Common myeloid progenitor, CD34-positive (primary cell): Measurements from ENCODE around the gene PPP1R16B.

ENCODE experiments used
- CTCF ChIA-PET: fragments of 350-600 bp; sonication (Branson Sonifier 250); formaldehyde crosslinking; loops from one replicate; lab custom pipeline; 2021; ENCODE audit warnings: antibody characterized with exemption; lab: Charles Lee
- POLR2A ChIA-PET: fragments of 350-600 bp; sonication (Branson Sonifier 250); formaldehyde crosslinking; loops from one replicate; lab custom pipeline; 2021; ENCODE audit warnings: antibody characterized with exemption; lab: Charles Lee
- DNase-seq, 3 donors: peaks; one replicate each; pipeline versions ENCODE4 v3.0.0 to v3.0.0-alpha.2; 2013
- H3K27ac ChIP-seq, 2 experiments: 1 replicate in 1 of 2; 2 replicates in 1 of 2; pipeline ENCODE4 v1.7.0; 2013; ENCODE audit warnings: inconsistent platforms in 2 of 2, low read length in 2 of 2, mild to moderate bottlenecking in 2 of 2, low read depth in 1 of 2, moderate library complexity in 1 of 2; ENCODE audit not compliant: severe bottlenecking in 2 of 2, insufficient read depth in 1 of 2, poor library complexity in 1 of 2
- H3K27me3 ChIP-seq, 5 experiments: replicated peaks in 2 of 5; 1 replicate in 3 of 5; 2 replicates in 2 of 5; pipeline versions ENCODE4 v1.6.1 to v1.7.0; 2013; ENCODE audit warnings: low read length in 4 of 5, mild to moderate bottlenecking in 2 of 5, moderate library complexity in 2 of 5, inconsistent platforms in 1 of 5; ENCODE audit not compliant: insufficient read depth in 5 of 5, control insufficient read depth in 4 of 5
- H3K36me3 ChIP-seq, 4 experiments: 1 replicate in 2 of 4; 2 replicates in 2 of 4; pipeline versions ENCODE4 v1.6.1 to v1.7.0; 2013; ENCODE audit warnings: low read length in 3 of 4, control low read depth in 1 of 4, mild to moderate bottlenecking in 1 of 4; ENCODE audit not compliant: control insufficient read depth in 4 of 4, insufficient read depth in 4 of 4
- H3K4me1 ChIP-seq, 4 experiments: 1 replicate in 3 of 4; 2 replicates in 1 of 4; pipeline versions ENCODE4 v1.6.1 to v1.7.1; 2013; ENCODE audit warnings: low read length in 3 of 4, mild to moderate bottlenecking in 3 of 4, control low read depth in 1 of 4, inconsistent platforms in 1 of 4, moderate library complexity in 1 of 4; ENCODE audit not compliant: control insufficient read depth in 4 of 4, insufficient read depth in 4 of 4; ENCODE audit errors: control extremely low read depth in 1 of 4
- H3K4me3 ChIP-seq, 7 experiments: 1 replicate in 4 of 7; 2 replicates in 3 of 7; pipeline versions ENCODE4 v1.5.1 to v1.7.0; 2013; ENCODE audit warnings: mild to moderate bottlenecking in 7 of 7, low read length in 6 of 7, moderate library complexity in 6 of 7, inconsistent platforms in 2 of 7, low read depth in 2 of 7, control low read depth in 1 of 7; ENCODE audit not compliant: insufficient read depth in 4 of 7, control insufficient read depth in 1 of 7; ENCODE audit errors: extremely low read depth in 1 of 7
- H3K9me3 ChIP-seq, 5 experiments: 1 replicate in 4 of 5; 2 replicates in 1 of 5; pipeline versions ENCODE4 v1.6.1 to v1.7.1; 2013; ENCODE audit warnings: low read length in 4 of 5, mild to moderate bottlenecking in 2 of 5, inconsistent platforms in 1 of 5, low read depth in 1 of 5, moderate library complexity in 1 of 5; ENCODE audit not compliant: control insufficient read depth in 4 of 5, insufficient read depth in 2 of 5; ENCODE audit errors: control extremely low read depth in 1 of 5
- WGBS: methylation state at CpG from one replicate; pipeline ENCODE4 v1.1.5; 2013; ENCODE audit not compliant: insufficient coverage; 5-methylcytosine and 5-hydroxymethylcytosine counted together

Gene PPP1R16B

DNA sequence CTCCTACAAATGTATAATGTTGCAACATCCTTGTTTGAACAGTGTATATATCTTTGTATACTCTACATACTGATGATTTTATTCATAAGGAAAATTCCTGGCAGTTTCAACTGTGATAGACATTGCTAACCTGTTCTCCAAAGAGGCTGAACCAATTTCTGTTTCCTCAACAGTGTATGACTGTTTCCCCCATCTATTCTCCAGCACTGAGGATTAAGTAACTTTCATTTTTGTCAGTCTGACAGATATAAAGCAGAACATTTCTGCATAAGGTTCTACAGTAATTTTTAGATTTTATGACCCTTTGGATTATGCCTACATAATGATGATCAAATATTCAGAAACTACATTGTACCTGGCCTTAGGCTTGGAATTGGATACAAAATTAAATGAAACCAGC is 9.9 kb downstream of the PPP1R16B start:
- H3K27ac ChIP-seq = no peak overlapping the region
- POLR2A ChIA-PET = interaction anchor here (1.0 kb wide), 1 partner anchor 10 kb away, joined by 4 read pairs; the partner anchor contains the start of gene PPP1R16B
- H3K4me3 ChIP-seq = no peak overlapping the region
- H3K36me3 ChIP-seq = peaks cover 0 to 6% (median 2%) of the 10 kb centered on the region in 4 experiments
- no peak for DNase-seq
- CTCF ChIA-PET = interaction anchor here (1.1 to 4.5 kb wide), 4 partner anchors 8 to 235 kb away, joined by 4 to 25 read pairs (median 6); partner anchors contain the start of gene PPP1R16B
- peaks cover 0 to 5% (median 0%) of the 10 kb centered on the region in 4 experiments for H3K4me1 ChIP-seq
- H3K9me3 ChIP-seq = peaks cover 0 to 3% (median 0%) of the 10 kb centered on the region in 5 experiments
- H3K27me3 ChIP-seq = no peaks in the 10 kb centered on the region

DNA sequence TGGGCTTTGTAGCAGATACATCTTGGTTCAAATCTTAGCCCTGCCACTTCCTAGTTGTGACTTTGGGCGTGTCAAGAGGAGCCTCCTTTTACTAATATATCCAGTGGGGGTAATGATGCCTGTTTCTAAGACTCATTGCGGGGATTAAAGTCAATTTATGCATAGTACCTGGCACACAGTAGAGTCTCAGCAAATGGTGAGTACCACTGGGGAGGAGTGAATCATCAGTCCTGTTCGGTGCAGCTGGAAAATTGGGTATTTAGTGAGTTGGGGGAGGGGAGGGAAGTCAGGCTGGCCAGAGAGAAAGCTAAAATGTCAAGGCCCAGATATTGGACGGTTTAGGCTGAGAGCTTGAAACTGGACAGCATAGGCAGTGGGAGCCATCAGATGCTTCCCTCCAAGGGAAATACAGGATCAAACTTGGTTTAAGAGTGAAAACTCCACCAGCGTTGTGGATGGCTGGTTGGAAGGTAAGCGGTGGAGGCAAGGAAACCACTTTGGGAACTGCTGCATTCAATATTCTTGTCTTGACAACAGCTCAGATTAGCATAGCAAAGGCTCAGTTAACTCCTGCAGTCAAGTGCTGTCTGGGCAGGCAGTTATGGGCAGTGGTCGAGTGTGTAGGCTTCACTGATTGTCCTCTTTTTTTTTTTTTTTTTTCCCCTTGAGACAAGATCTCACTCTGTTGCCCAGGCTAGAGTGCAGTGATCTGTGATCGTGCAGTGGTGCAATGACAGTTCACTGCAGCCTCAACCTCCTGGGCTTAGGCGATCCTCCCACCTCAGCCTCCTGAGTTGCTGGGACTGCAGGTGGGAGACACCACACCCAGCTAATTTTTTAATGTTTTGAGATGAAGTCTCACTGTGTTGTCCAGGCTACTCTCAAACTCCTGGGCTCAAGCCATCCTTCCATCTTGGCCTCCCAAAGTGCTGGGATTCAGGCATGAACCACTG is 12.9 kb downstream of the PPP1R16B start:
- Histone ChIP-seq H3K27ac (no peak overlapping the region), H3K4me3 (no peak overlapping the region), H3K27me3 (no peaks in the 10 kb centered on the region), H3K36me3 (peaks cover 0 to 8% (median 0%) of the 10 kb centered on the region in 4 experiments), H3K9me3 (peaks cover 0 to 10% (median 2%) of the 10 kb centered on the region in 5 experiments), H3K4me1 (no peaks in the 10 kb centered on the region)
- CTCF ChIA-PET = interaction anchor here (0.6 to 4.5 kb wide), 5 partner anchors 11 to 28 kb away, joined by 3 to 25 read pairs (median 5); partner anchors contain the start of gene PPP1R16B
- WGBS = 97% methylated on average over 8 of the region's 9 CpGs
- POLR2A ChIA-PET = interaction anchor here (0.8 to 1.4 kb wide), 4 partner anchors 9 to 14 kb away, joined by 3 to 13 read pairs (median 4); partner anchors contain the start of gene PPP1R16B
- DNase-seq = no peak

DNA sequence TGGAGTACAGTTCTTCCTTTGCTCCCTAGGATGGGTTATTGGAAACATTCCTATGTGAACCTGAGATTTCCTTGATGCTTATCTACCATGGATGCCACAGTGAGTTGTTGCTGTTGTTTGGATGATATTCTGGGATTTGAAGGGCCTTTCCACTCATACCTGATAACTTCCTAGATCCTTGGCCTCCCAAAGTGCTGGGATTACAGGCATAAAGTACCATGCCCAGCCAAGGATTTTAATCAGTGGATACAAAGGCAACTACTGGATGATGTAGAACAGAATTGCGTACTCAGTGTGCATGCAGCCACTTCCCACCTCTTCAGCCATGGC is 20.0 kb downstream of the PPP1R16B start:
- CTCF ChIA-PET = interaction anchor here (1.6 kb wide), 1 partner anchor 70 kb away, joined by 3 read pairs; no protein-coding TSS in a partner anchor
- Histone ChIP-seq H3K27ac (no peak overlapping the region), H3K4me1 (peaks cover 0 to 16% (median 5%) of the 10 kb centered on the region in 4 experiments), H3K27me3 (no peaks in the 10 kb centered on the region), H3K4me3 (no peak overlapping the region), H3K9me3 (peaks cover 0 to 7% (median 2%) of the 10 kb centered on the region in 5 experiments), H3K36me3 (peaks cover 0 to 4% (median 0%) of the 10 kb centered on the region in 4 experiments)
- WGBS = no CpG with 5 or more reads among the region's 1 CpG
- POLR2A ChIA-PET = interaction anchor here (0.6 kb wide), 1 partner anchor 59 kb away, joined by 4 read pairs; no protein-coding TSS in a partner anchor
- DNase-seq = no peak

DNA sequence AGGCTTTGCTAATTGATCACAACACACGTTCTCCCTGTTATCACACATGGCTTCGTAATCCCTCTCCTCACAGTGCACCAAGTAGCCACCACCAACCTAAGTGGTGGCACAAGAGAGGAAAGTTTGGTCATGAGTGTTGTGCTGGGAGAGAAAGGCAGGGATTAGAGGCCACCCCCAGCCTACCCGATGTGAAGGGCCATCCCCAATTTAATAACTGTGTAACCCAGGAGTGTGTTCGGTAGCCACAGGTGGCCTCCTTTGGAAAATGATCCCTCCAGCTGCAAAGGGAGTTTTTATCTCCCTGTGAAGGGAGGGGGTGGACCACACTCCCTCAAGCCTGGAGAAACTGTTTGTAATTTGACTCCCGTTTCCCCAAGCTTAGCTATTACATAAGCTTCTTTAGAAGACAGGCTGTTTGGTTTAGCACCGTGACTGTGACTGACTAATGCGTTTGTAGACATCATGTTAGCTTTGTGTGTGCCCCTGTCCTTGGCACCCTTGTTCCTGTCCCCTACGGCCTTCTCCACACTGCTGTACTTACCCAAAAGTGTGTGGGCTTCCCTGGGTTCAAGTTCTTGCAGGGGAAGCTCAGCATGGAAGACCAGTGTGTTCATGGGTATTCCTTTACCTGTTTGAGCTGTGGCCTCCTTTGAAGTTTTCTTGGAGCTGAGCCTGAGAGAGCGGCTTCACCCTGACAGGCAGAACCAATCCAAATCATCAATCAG is 20.6 kb downstream of the PPP1R16B start:
- CTCF ChIA-PET = interaction anchor here (1.1 to 1.6 kb wide), 3 partner anchors 10 to 69 kb away, joined by 3 read pairs; no protein-coding TSS in a partner anchor
- Histone ChIP-seq H3K9me3 (peaks cover 0 to 6% (median 2%) of the 10 kb centered on the region in 5 experiments), H3K36me3 (peaks cover 0 to 3% (median 0%) of the 10 kb centered on the region in 4 experiments), H3K27me3 (no peaks in the 10 kb centered on the region), H3K27ac (no peak overlapping the region), H3K4me3 (no peak overlapping the region), H3K4me1 (peaks cover 0 to 18% (median 6%) of the 10 kb centered on the region in 4 experiments)
- POLR2A ChIA-PET = interaction anchor here (0.6 to 1.3 kb wide), 2 partner anchors 21 to 59 kb away, joined by 4 read pairs; partner anchors contain the start of gene PPP1R16B
- no peak for DNase-seq
- WGBS = 100% methylated on average over 4 of the region's 9 CpGs

DNA sequence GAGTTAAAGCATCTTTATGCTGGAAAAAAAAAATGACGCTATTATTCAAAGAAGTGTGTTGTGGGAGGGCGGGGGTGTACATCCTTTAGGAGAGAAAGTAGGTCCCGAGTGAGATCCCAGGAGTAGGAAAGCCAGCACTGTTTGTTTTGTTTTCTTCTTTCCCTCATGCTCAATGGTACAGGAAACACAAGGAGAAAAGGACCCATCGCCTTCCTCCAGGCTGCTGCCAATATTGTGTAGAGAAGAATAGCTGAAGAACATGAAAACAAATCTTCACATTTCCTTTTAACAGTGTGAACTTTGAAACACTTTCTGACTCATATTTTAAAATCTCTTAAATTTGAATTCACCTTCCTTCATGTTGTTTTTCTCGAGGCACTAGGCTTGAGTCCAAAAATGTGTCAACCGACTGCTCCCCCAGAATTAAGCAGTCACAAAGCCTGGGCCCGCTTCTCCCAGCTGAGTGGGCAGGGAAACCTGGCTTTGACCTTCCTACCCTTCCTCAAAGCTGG is 22.3 kb downstream of the PPP1R16B start:
- ChIA-PET POLR2A (interaction anchor here (0.5 to 2.3 kb wide), 4 partner anchors 11 to 1727 kb away, joined by 3 to 7 read pairs (median 4); partner anchors contain the start of gene PPP1R16B), CTCF (interaction anchor here (1.0 kb wide), 1 partner anchor 23 kb away, joined by 3 read pairs; the partner anchor contains the start of gene PPP1R16B)
- Histone ChIP-seq H3K4me3 (no peak overlapping the region), H3K9me3 (no peaks in the 10 kb centered on the region), H3K4me1 (peaks cover 0 to 19% (median 7%) of the 10 kb centered on the region in 4 experiments), H3K36me3 (no peaks in the 10 kb centered on the region), H3K27me3 (no peaks in the 10 kb centered on the region), H3K27ac (peak overlapping the region in 1 of 2 experiments; percentile 52)
- no peak for DNase-seq
- WGBS = 40% methylated on average over 3 of the region's 7 CpGs

DNA sequence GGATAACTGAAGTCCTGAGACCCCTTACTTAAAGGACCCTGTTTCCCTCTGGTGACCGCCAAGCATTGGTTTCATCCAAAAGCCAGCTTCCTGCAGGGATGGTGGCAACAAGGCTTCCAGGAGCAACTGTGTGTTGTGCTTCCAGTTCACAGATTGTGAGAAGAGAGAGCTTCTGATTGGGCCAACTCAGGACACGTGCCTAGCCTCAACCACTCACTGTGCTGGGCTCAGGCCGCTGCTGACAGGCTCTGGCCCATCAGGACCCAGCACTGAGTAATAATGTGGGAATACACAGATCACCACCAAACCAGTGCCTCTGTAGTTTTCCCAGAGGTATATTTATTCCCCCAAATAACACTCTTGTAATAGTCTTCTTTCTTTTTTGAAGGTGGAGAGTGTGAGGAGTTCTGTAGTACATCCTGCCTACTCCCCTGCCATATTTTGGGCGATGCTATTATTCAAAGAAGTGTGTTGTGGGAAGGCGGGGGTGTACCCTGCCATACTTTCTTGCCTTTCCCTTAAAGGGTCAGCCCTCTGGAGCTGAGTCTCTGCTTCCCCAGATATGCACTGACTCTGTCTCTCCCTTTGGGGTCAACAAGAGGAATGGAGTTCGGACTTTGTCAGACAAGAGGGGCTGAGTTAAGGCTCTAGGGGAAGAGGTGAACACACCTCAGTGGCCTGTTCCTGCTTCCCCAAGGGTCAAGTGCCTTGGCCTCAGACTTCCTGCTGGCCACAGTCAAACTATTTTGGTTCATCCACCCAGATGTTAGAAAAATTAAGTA is 23.2 kb downstream of the PPP1R16B start:
- WGBS = 100% methylated on average over 3 of the region's 6 CpGs
- ChIA-PET POLR2A (interaction anchor here (0.5 to 2.3 kb wide), 5 partner anchors 12 to 1727 kb away, joined by 3 to 7 read pairs (median 3); partner anchors contain the start of gene PPP1R16B), CTCF (no interaction called here)
- no peak for DNase-seq
- H3K4me1 ChIP-seq = peaks cover 0 to 19% (median 7%) of the 10 kb centered on the region in 4 experiments
- no peak overlapping the region for H3K4me3 ChIP-seq
- H3K36me3 ChIP-seq = no peaks in the 10 kb centered on the region
- no peaks in the 10 kb centered on the region for H3K27me3 ChIP-seq
- H3K9me3 ChIP-seq = no peaks in the 10 kb centered on the region
- no peak overlapping the region for H3K27ac ChIP-seq
